GM13977 (cell line): ENCODE data around the gene GRIP2.

Source experiments
- DNase-seq: peaks from one replicate; pipeline ENCODE4 v3.0.0; 2012; ENCODE audit warnings: low spot score
- CTCF ChIP-seq: IDR thresholded peaks from 2 replicates; pipeline ENCODE4 v1.5.1; 2012; ENCODE audit warnings: mild to moderate bottlenecking, control low read depth; ENCODE audit not compliant: insufficient read depth; ENCODE audit errors: extremely low read depth, missing control alignments
- in situ Hi-C: fragments of 300-500 bp; cut with MboI; formaldehyde crosslinking; loops from one replicate; pipeline ENCODE4 v1.12.0; 2022; ENCODE audit warnings: low sequenced_read_pairs, low pct_unique_long_range_greater_than_20kb, mixed read lengths, inconsistent platforms; ENCODE audit not compliant: unreplicated experiment

GRIP2 gene

DNA sequence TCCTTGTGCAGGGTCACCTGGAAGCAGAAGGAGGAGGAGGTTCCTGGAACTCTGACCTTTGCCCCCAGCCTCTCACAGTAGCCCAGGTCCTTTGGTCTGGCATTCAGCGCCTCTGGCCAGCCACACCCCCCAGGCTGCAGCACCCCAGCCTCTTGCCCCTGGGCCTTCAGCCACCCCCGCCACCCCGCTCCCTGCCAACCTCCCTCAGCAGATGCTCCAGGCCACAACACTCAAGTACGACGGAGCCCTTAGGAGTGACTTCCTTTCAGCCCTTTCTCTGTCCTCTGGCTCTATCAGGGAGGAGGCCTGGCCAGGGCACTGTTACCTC lies 45.2 kb downstream of the GRIP2 start:
- TF ChIP-seq CTCF = no peak
- DNase-seq = no peak
- in situ Hi-C loops = no loop called here

- no peak for DNase-seq
- TF ChIP-seq CTCF = no peak
- in situ Hi-C loops = no loop called here
Measured at GRCh38 chr3:14494279-14494972, 45.7 kb downstream of the GRIP2 start.

DNA sequence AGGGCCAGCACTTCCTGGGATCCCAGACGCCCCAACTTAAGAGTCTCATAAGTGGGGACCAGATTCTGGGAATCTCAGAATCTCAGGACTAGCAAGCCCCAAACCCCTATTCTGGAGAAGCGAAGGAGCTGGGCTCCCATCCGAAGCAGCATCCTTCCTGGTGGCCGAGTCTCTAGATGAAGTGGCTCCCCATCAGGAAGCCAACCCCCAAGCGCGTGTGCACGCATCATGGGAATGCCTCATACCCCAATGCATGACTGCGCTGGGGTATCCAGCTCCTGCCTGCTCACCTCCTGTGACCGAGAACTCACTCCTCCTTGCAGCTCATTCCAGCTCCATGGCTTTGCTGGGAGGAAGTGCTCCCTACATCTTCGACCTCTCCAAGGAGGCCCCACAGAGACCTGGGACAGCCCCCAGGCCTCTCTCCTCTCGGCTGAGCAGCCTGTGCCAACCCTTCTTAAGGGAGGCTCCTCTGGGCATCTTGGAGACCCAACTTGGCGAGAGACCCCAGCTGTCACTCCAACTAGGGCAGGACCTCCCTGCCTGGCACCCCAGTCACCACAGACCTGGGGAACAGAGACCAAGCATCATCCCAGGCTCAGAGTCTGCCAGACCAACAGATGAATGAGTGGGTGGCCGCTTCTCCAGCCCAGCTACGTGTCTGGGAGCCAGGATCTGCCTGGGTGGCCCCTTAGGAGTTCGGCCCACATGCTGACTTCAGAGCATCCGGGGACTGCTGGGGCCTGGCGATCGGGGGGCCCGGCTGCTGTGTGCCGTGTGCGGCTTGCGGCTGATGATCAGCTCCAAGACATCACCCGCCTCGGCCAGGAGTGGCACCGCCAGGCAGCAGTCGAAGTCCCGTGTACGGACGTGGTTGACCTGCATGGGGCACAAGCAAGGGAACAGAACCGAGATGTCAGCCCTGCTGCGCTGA lies 46.9 kb downstream of the GRIP2 start:
- DNase-seq = no peak
- in situ Hi-C loops = no loop called here
- TF ChIP-seq CTCF = no peak

DNA sequence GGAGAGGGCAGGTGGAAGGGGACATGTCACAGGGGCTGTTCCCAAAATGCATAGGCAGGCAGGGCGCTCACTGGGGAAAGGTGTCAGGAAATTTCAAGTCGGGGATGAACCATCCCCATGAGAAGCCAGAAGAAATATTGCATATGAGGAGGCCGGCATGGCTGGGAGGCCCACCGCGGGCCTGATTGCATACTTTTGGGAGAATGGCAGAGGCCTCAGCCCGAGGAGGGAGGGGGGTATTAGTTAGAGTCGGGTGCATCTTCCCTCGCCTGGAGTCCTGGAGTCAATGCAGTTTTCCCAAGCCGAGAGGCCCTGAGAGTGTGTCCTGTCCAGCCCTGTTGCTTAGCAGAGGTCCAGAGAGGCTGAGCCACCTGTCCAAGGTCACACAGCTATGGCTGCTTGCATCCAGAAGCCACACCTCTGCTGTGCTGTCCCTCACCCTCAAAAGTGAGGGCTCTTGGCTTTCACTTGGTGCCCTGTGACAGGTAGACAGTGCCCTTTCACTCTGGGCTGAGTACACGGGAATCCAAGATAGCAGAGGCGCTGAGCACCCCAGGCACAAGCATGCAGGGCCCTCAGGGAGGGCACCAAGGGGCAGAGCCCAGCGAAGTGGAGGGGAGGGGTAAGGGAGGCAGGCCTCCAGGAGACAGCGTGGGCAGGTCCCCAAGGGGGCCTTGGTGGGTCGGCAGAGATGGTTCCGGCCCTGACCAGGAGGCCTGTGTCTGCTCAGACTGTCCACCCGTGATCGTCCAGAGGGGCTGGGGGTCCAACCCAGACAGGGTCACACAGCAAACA lies 48.5 kb downstream of the GRIP2 start:
- in situ Hi-C loops = no loop called here
- no peak for DNase-seq
- no peak for TF ChIP-seq CTCF

DNA sequence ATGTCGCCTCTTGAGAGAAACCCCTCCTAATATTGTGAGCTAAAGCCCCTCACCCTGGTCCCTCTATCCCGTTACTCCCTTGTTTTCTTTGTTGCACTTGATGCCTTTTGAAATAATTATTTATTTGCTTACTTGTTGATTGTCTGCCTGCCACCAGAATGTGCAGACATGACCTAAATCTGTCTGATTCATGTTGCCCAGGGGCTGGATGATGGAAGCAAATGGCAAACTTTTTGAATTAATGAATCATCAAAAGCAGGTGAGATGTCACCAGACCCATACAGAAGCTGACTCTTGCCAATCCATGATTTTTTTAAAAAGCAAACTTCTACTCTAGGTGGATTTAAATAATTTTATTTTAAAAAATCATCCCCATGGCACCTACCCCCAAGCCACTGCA lies 49.3 kb downstream of the GRIP2 start:
- TF ChIP-seq CTCF = no peak
- in situ Hi-C loops = no loop called here
- DNase-seq = no peak

DNA sequence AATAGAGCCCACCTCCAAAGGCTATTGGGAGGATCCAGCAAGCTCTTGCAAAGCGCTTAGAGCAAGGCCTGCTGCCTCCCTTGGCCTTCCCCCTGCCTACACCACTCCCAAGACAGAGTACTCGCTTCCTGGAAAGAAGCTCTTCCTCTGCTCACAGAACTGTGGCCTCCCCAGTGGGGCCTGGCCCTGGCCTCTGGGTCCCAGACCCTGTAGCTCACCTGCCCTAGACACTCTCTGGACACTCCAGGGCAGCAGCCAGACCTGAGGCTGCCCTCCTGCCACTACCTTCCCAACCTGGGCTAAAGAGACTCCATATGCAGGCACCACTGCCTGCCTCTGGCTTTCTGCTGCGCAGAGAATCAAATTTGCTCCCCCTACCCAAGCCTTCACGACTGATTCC lies 49.9 kb downstream of the GRIP2 start:
- in situ Hi-C loops = no loop called here
- no peak for DNase-seq
- TF ChIP-seq CTCF = no peak
